ENCODE data around the gene DRC7.

Gene DRC7

GRCh38 chr16:57766714-57767348 is 72.2 kb downstream of the DRC7 start:
- Histone ChIP-seq H3K27ac (ENCODE audit: low read depth, low read length) (no peak overlapping the region), H3K9me2 (replicated peaks; ENCODE audit: control insufficient read depth, low read length) (no peaks in the 10 kb centered on the region), H3K4me1 (ENCODE audit: control insufficient read depth, low read length) (peaks cover 10% of the 10 kb centered on the region; the same call in 1 of the 2 replicates), H3K4me2 (ENCODE audit: low read length) (no peak overlapping the region), H3K79me2 (ENCODE audit: control insufficient read depth, low read length) (no peaks in the 10 kb centered on the region), H3K9me3 (ENCODE audit: control insufficient read depth, insufficient read depth, low read length) (no peaks in the 10 kb centered on the region), H3K27me3 (ENCODE audit: control insufficient read depth, low read length) (no peaks in the 10 kb centered on the region), H3K4me3 (ENCODE audit: low read length) (no peak overlapping the region), H3F3A (ENCODE audit: control insufficient read depth, insufficient read depth) (no peaks in the 10 kb centered on the region), H3K36me3 (ENCODE audit: control insufficient read depth, low read length) (no peaks in the 10 kb centered on the region), H4K20me1 (ENCODE audit: control insufficient read depth, insufficient read depth, low read depth, low read length) (no peaks in the 10 kb centered on the region)
- TF ChIP-seq EZH2phosphoT487 (IDR thresholded peaks at IDR 0.05; ENCODE audit: borderline replicate concordance, low read length) (no peak), CTCF (IDR thresholded peaks at IDR 0.05; ENCODE audit: low read depth, low read length, poor library complexity, severe bottlenecking) (no peak)

- H3K4me2 ChIP-seq (ENCODE audit: low read length), result no peak overlapping the region
- TF ChIP-seq EZH2phosphoT487 (IDR thresholded peaks at IDR 0.05; ENCODE audit: borderline replicate concordance, low read length), result no peak
- TF ChIP-seq CTCF (IDR thresholded peaks at IDR 0.05; ENCODE audit: low read depth, low read length, poor library complexity, severe bottlenecking), result no peak
Observed at GRCh38 chr16:57769541-57770145, 75.0 kb downstream of the DRC7 start.

GRCh38 chr16:57770361-57770760 is 75.8 kb downstream of the DRC7 start:
- Histone ChIP-seq H3K27ac (ENCODE audit: low read depth, low read length) (no peak overlapping the region), H3K4me3 (ENCODE audit: low read length) (no peak overlapping the region), H3K9me3 (ENCODE audit: control insufficient read depth, insufficient read depth, low read length) (no peaks in the 10 kb centered on the region), H3K4me2 (ENCODE audit: low read length) (no peak overlapping the region), H3F3A (ENCODE audit: control insufficient read depth, insufficient read depth) (no peaks in the 10 kb centered on the region), H4K20me1 (ENCODE audit: control insufficient read depth, insufficient read depth, low read depth, low read length) (no peaks in the 10 kb centered on the region), H3K36me3 (ENCODE audit: control insufficient read depth, low read length) (no peaks in the 10 kb centered on the region), H3K9me2 (replicated peaks; ENCODE audit: control insufficient read depth, low read length) (no peaks in the 10 kb centered on the region), H3K79me2 (ENCODE audit: control insufficient read depth, low read length) (no peaks in the 10 kb centered on the region), H3K27me3 (ENCODE audit: control insufficient read depth, low read length) (no peaks in the 10 kb centered on the region), H3K4me1 (ENCODE audit: control insufficient read depth, low read length) (peaks cover 1% of the 10 kb centered on the region; the same call in 1 of the 2 replicates)
- no peak for TF ChIP-seq EZH2phosphoT487 (IDR thresholded peaks at IDR 0.05; ENCODE audit: borderline replicate concordance, low read length)
- TF ChIP-seq CTCF (IDR thresholded peaks at IDR 0.05; ENCODE audit: low read depth, low read length, poor library complexity, severe bottlenecking), result no peak

More at GRCh38 chr16:57769541-57770145, 75.0 kb downstream of the DRC7 start:
- Histone ChIP-seq H3K4me1 (ENCODE audit: control insufficient read depth, low read length) (peaks cover 6% of the 10 kb centered on the region; the same call in 1 of the 2 replicates), H3K27me3 (ENCODE audit: control insufficient read depth, low read length) (no peaks in the 10 kb centered on the region), H3K27ac (ENCODE audit: low read depth, low read length) (no peak overlapping the region), H3K9me3 (ENCODE audit: control insufficient read depth, insufficient read depth, low read length) (no peaks in the 10 kb centered on the region), H4K20me1 (ENCODE audit: control insufficient read depth, insufficient read depth, low read depth, low read length) (no peaks in the 10 kb centered on the region), H3K36me3 (ENCODE audit: control insufficient read depth, low read length) (no peaks in the 10 kb centered on the region), H3K9me2 (replicated peaks; ENCODE audit: control insufficient read depth, low read length) (no peaks in the 10 kb centered on the region), H3K79me2 (ENCODE audit: control insufficient read depth, low read length) (no peaks in the 10 kb centered on the region), H3K4me3 (ENCODE audit: low read length) (no peak overlapping the region), H3F3A (ENCODE audit: control insufficient read depth, insufficient read depth) (no peaks in the 10 kb centered on the region)

Data from DOHH2 (cell line).